GM18519 (cell line): ENCODE data around the gene DNAH2.
"Not testable (repeated sequence)": the region's sequence is repeated elsewhere in the genome, so short reads cannot be mapped to it uniquely, and the experiment has no call there.

Source experiments
- ATAC-seq: cut with Tn5 transposase; IDR thresholded peaks from one replicate; pipeline ENCODE4 v1.9.1; 2021; ENCODE audit warnings: mild to moderate bottlenecking, moderate library complexity; ENCODE audit not compliant: unreplicated experiment, low FRiP score

DNAH2 gene

GRCh38 chr17:7767405-7768021 lies 50.0 kb downstream of the DNAH2 start:
- ATAC-seq: no peak

- ATAC-seq: no peak
Measured at GRCh38 chr17:7769854-7770253, 52.3 kb downstream of the DNAH2 start.

GRCh38 chr17:7774055-7774521 lies 56.5 kb downstream of the DNAH2 start:
- no peak for ATAC-seq

GRCh38 chr17:7775051-7775450 lies 57.5 kb downstream of the DNAH2 start:
- no peak for ATAC-seq

GRCh38 chr17:7777017-7777416 lies 59.5 kb downstream of the DNAH2 start:
- ATAC-seq: no peak

GRCh38 chr17:7780736-7781135 lies 63.2 kb downstream of the DNAH2 start:
- ATAC-seq: no peak

GRCh38 chr17:7781429-7781828 lies 63.9 kb downstream of the DNAH2 start:
- ATAC-seq: no peak

GRCh38 chr17:7782240-7782639 lies 64.7 kb downstream of the DNAH2 start:
- no peak for ATAC-seq

GRCh38 chr17:7786866-7787265 lies 69.3 kb downstream of the DNAH2 start:
- no peak for ATAC-seq

- no peak for ATAC-seq
Measured at GRCh38 chr17:7789131-7789530, 71.6 kb downstream of the DNAH2 start.

GRCh38 chr17:7790150-7790549 lies 72.6 kb downstream of the DNAH2 start:
- ATAC-seq: no peak

- ATAC-seq: no peak
Measured at GRCh38 chr17:7792611-7793010, 75.1 kb downstream of the DNAH2 start.

GRCh38 chr17:7794075-7794663 lies 76.6 kb downstream of the DNAH2 start:
- no peak for ATAC-seq

GRCh38 chr17:7797976-7798375 lies 80.4 kb downstream of the DNAH2 start:
- ATAC-seq: no peak

- ATAC-seq: no peak
Measured at GRCh38 chr17:7798839-7799238, 81.3 kb downstream of the DNAH2 start.

GRCh38 chr17:7803981-7804380 lies 86.4 kb downstream of the DNAH2 start:
- no peak for ATAC-seq

- no peak for ATAC-seq
Measured at GRCh38 chr17:7806587-7806986, 89.0 kb downstream of the DNAH2 start.

- ATAC-seq: no peak
Measured at GRCh38 chr17:7807206-7807605, 89.7 kb downstream of the DNAH2 start.

- ATAC-seq: no peak
Measured at GRCh38 chr17:7809086-7809790, 91.7 kb downstream of the DNAH2 start.

GRCh38 chr17:7809791-7810343 lies 92.3 kb downstream of the DNAH2 start:
- not testable (repeated sequence) for ATAC-seq

GRCh38 chr17:7811251-7811650 lies 93.7 kb downstream of the DNAH2 start:
- ATAC-seq: no peak

- no peak for ATAC-seq
Measured at GRCh38 chr17:7814969-7815368, 97.4 kb downstream of the DNAH2 start.
